ENCODE measurements around the gene KLHDC7A.

DNA sequence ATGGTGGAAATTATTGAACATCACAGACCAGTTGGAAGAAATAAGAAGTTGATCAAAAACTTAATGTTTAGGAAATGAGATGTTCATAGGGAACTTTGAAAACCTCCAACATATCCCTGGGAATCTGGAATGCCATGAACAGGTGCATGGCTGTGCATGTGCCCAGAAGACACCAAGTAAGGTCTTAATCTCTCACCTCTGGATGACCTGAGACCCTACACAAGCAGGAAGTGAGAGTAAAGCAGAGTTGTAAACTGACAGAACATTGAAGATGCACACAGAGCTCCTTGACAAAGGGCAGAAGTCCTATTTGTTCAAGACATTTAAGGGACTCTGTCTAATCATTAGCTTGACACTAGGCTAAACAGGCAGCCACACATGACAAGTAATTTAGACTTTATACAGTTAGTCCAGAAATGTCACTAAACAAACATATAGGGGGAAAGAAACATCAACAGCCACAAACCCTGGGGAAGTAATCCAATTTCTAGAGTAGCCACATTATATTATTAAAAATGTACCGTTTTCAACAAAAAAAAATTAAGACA is 34.5 kb downstream of the KLHDC7A start:
- no peak for TF ChIP-seq L3MBTL2 (conservative IDR thresholded peaks at IDR 0.05)
- TF ChIP-seq CTBP1 (IDR thresholded peaks at IDR 0.05; ENCODE audit: borderline replicate concordance): no peak
- no peak for TF ChIP-seq ZNF384 (IDR thresholded peaks at IDR 0.05)
- no peak for TF ChIP-seq LEF1 (IDR thresholded peaks at IDR 0.05; ENCODE audit: borderline replicate concordance)
- TF ChIP-seq FOXA1 (IDR thresholded peaks at IDR 0.05): no peak
- TF ChIP-seq SUZ12 (IDR thresholded peaks at IDR 0.05): no peak
- no peak for TF ChIP-seq FOXK2 (IDR thresholded peaks at IDR 0.05)
- no peak for TF ChIP-seq ELF4 (IDR thresholded peaks at IDR 0.05)
- TF ChIP-seq NFRKB (IDR thresholded peaks at IDR 0.05): no peak
- TF ChIP-seq FOXM1 (IDR thresholded peaks at IDR 0.05; ENCODE audit: borderline replicate concordance): no peak
- TF ChIP-seq SP1 (IDR thresholded peaks at IDR 0.05): no peak
- TF ChIP-seq HDGF (IDR thresholded peaks at IDR 0.05; ENCODE audit: borderline replicate concordance): no peak
